Measurements from ENCODE around the gene ICA1. TPM values are rescaled to one million over a fixed set of nuclear protein-coding genes. Genes with fewer than 3 reads are reported as not detected.

ICA1 gene
- total RNA-seq, 1 experiment from 2014 or later, result 28.8 TPM

GRCh38 chr7:8121243-8121642, 140.7 kb downstream of the ICA1 start:
- no peak overlapping the region for H3T11ph ChIP-seq (ENCODE audit: low read length)
- no peaks in the 10 kb centered on the region for H3K23me2 ChIP-seq (ENCODE audit: insufficient read length, low read depth, low read length, poor library complexity, severe bottlenecking)
- no peak overlapping the region for H2BK120ac ChIP-seq (ENCODE audit: low read depth, low read length, poor library complexity, severe bottlenecking)
- no peaks in the 10 kb centered on the region for H3K79me1 ChIP-seq (ENCODE audit: insufficient read depth, low read depth, low read length, poor library complexity, severe bottlenecking)
- DNase-seq, result no peak
- H3K14ac ChIP-seq (ENCODE audit: insufficient read depth, low read length), result no peak overlapping the region
- H2BK5ac ChIP-seq (ENCODE audit: insufficient read length, low read length), result no peak overlapping the region
- H2AFZ ChIP-seq (ENCODE audit: low read length), result no peak overlapping the region
- no peaks in the 10 kb centered on the region for H3K27me3 ChIP-seq (ENCODE audit: insufficient read depth, low read length)
- Mint-ChIP-seq H3K4me1 (peaks cover 22 to 27% of the 10 kb centered on the region in 2 experiments), H3K27me3 (ENCODE audit: low read depth) (no peaks in the 10 kb centered on the region), H3K9me3 (no peaks in the 10 kb centered on the region), H3K4me3 (no peak overlapping the region), H3K36me3 (ENCODE audit: insufficient read depth in 1 of 3, low read depth in 3 of 3) (peaks cover 0 to 4% (median 0%) of the 10 kb centered on the region in 3 experiments; a peak in 2 of 7 replicates), H3K27ac (no peak overlapping the region)
- H2BK12ac ChIP-seq (ENCODE audit: insufficient read length, low read depth, low read length), result no peak overlapping the region
- H3K9ac ChIP-seq (ENCODE audit: extremely low read depth, insufficient read length, low read length), result no peak overlapping the region
- H4K5ac ChIP-seq (ENCODE audit: insufficient read length, low read depth, low read length), result no peak overlapping the region
- H4K20me1 ChIP-seq (ENCODE audit: control insufficient read depth, insufficient read depth, insufficient read length), result no peaks in the 10 kb centered on the region
- no peak overlapping the region for H3K27ac ChIP-seq (ENCODE audit: insufficient read length, low read depth, low read length)
- H3K4me1 ChIP-seq (ENCODE audit: insufficient read depth, low read length), result peaks cover 8% of the 10 kb centered on the region
- H3K9me3 ChIP-seq (ENCODE audit: control insufficient read depth, low read depth, low read length), result no peaks in the 10 kb centered on the region
- H3K79me2 ChIP-seq (ENCODE audit: insufficient read depth, low read length), result no peaks in the 10 kb centered on the region
- H4K91ac ChIP-seq (ENCODE audit: insufficient read length, low read depth, low read length), result no peak overlapping the region
- no peak for TF ChIP-seq CTCF (conservative IDR thresholded peaks at IDR 0.05)
- no peak overlapping the region for H2BK20ac ChIP-seq (ENCODE audit: low read depth, low read length, poor library complexity, severe bottlenecking)
- no peak overlapping the region for H3K23ac ChIP-seq (ENCODE audit: insufficient read length, low read depth, low read length)
- no peak overlapping the region for H2BK15ac ChIP-seq (ENCODE audit: low read depth, low read length)
- H3K4me2 ChIP-seq (ENCODE audit: insufficient read depth, insufficient read length, low read length), result no peak overlapping the region
- no CpG with 5 or more reads among the region's 3 CpGs for WGBS (ENCODE audit: extremely low coverage, insufficient read length, low lambda C conversion rate)
- H4K8ac ChIP-seq (replicated peaks; ENCODE audit: insufficient read length, low read depth, low read length), result no peak overlapping the region
- no peak overlapping the region for H3K4ac ChIP-seq (ENCODE audit: low read depth, low read length)
- H3K56ac ChIP-seq (ENCODE audit: insufficient read length, low read depth, low read length), result no peak overlapping the region
- no peak overlapping the region for H3K18ac ChIP-seq (ENCODE audit: insufficient read length, low read depth, low read length)
- no peak overlapping the region for H2AK5ac ChIP-seq (ENCODE audit: insufficient read length, low read length)

All from H9 (cell line).